SK-N-SH (cell line): Measurements from ENCODE around the gene RAD23B. TPM values are rescaled to one million over a fixed set of nuclear protein-coding genes. Genes with fewer than 3 reads are reported as not detected.

ENCODE experiments used
- CTCF ChIA-PET: fragments of 300-600, 350-600 bp; formaldehyde crosslinking; extraction: SDS; loops from one replicate; lab custom pipeline; 2021; lab: Yijun Ruan, JAX
- POLR2A ChIA-PET: fragments of 350-600 bp; sonication (Branson Sonifier 250); formaldehyde crosslinking; extraction: SDS; loops from one replicate; lab custom pipeline; 2020; ENCODE audit warnings: antibody characterized with exemption, inconsistent platforms; lab: Yijun Ruan, JAX
- DNase-seq: peaks from one replicate; pipeline ENCODE4 v3.0.0; 2012
- H2AFZ ChIP-seq: fragments of 200-600 bp; sonication (generic); 2 replicates; pipeline ENCODE4 v1.8.1; 2016; ENCODE audit warnings: antibody characterized with exemption, mild to moderate bottlenecking, low read depth
- H3F3A ChIP-seq: fragments of 200-600 bp; sonication (generic); replicated peaks from 2 replicates; pipeline ENCODE3; 2016; ENCODE audit warnings: antibody characterized with exemption, mild to moderate bottlenecking; ENCODE audit not compliant: insufficient read depth
- H3K27ac ChIP-seq, 2 experiments: fragments of 200-500 bp in 1 of 2; fragments of 200-600 bp in 1 of 2; sonication (Bioruptor generic) in 1 of 2; sonication (generic), shearing (Covaris generic) in 1 of 2; 2 replicates each; pipeline versions ENCODE4 v1.5.1 to v1.6.1; 2014 to 2016; ENCODE audit warnings: low read depth in 2 of 2, inconsistent platforms in 1 of 2, low read length in 1 of 2, mild to moderate bottlenecking in 1 of 2, mixed read lengths in 1 of 2
- H3K27me3 ChIP-seq: fragments of 200-600 bp; sonication (generic), shearing (Covaris generic); 2 replicates; pipeline ENCODE4 v1.6.1; 2016; ENCODE audit warnings: mixed run types; ENCODE audit not compliant: insufficient read depth
- H3K36me3 ChIP-seq, 2 experiments: fragments of 200-500 bp in 1 of 2; fragments of 200-600 bp in 1 of 2; sonication (Bioruptor generic) in 1 of 2; sonication (generic) in 1 of 2; replicated peaks in 1 of 2; 2 replicates each; pipeline versions ENCODE3 to v1.5.1; 2014 to 2016; ENCODE audit warnings: low read length in 1 of 2, mild to moderate bottlenecking in 1 of 2; ENCODE audit not compliant: insufficient read depth in 2 of 2, control insufficient read depth in 1 of 2
- H3K4me1 ChIP-seq, 2 experiments: fragments of 200-500 bp in 1 of 2; fragments of 200-600 bp in 1 of 2; sonication (Bioruptor generic) in 1 of 2; sonication (generic), shearing (Covaris generic) in 1 of 2; 2 replicates each; pipeline versions ENCODE4 v1.5.1 to v1.6.1; 2014 to 2016; ENCODE audit warnings: low read depth in 1 of 2, low read length in 1 of 2, mixed run types in 1 of 2; ENCODE audit not compliant: insufficient read depth in 2 of 2, control insufficient read depth in 1 of 2
- H3K4me2 ChIP-seq: fragments of 200-600 bp; sonication (generic), shearing (Covaris generic); 2 replicates; pipeline ENCODE4 v1.6.1; 2017; ENCODE audit warnings: mixed run types
- H3K4me3 ChIP-seq, 2 experiments: fragments of 200-500 bp in 1 of 2; fragments of 200-600 bp in 1 of 2; sonication (Bioruptor generic) in 1 of 2; sonication (generic), shearing (Covaris generic) in 1 of 2; 2 replicates each; pipeline versions ENCODE4 v1.5.1 to v1.8.1; 2014 to 2016; ENCODE audit warnings: low read depth in 2 of 2, inconsistent platforms in 1 of 2, low read length in 1 of 2, mild to moderate bottlenecking in 1 of 2, mixed read lengths in 1 of 2, moderate library complexity in 1 of 2
- H3K79me2 ChIP-seq: fragments of 200-600 bp; sonication (generic); 2 replicates; pipeline ENCODE4 v1.8.1; 2017; ENCODE audit warnings: mild to moderate bottlenecking; ENCODE audit not compliant: insufficient read depth
- H3K9ac ChIP-seq: fragments of 200-600 bp; sonication (generic); 2 replicates; pipeline ENCODE4 v1.6.1; 2017; ENCODE audit warnings: mixed run types
- H3K9me2 ChIP-seq: fragments of 200-600 bp; sonication (generic); 2 replicates; pipeline ENCODE4 v1.6.1; 2017; ENCODE audit warnings: mixed run types
- H3K9me3 ChIP-seq: fragments of 200-600 bp; sonication (generic); 2 replicates; pipeline ENCODE4 v1.6.1; 2017; ENCODE audit warnings: mixed run types, mild to moderate bottlenecking, moderate library complexity
- H4K20me1 ChIP-seq: fragments of 200-600 bp; sonication (generic); 2 replicates; pipeline ENCODE4 v1.6.1; 2017; ENCODE audit warnings: mild to moderate bottlenecking, mixed run types; ENCODE audit not compliant: insufficient read depth
- ELF1 ChIP-seq: IDR thresholded peaks from 2 replicates; pipeline ENCODE4 v1.4.0; 2012
- EP300 ChIP-seq, 2 experiments: IDR thresholded peaks; 2 replicates each; pipeline versions ENCODE4 v1.4.0 to v1.6.1; 2012; ENCODE audit warnings: borderline replicate concordance in 1 of 2, low read depth in 1 of 2, low read length in 1 of 2
- EZH2phosphoT487 ChIP-seq: fragments of 200-600 bp; sonication (generic); IDR thresholded peaks from 2 replicates; pipeline ENCODE4 v1.6.1; 2017; ENCODE audit warnings: low read depth, mixed run types, mild to moderate bottlenecking, antibody characterized with exemption, moderate library complexity, borderline replicate concordance
- FOSL2 ChIP-seq: IDR thresholded peaks from 2 replicates; pipeline ENCODE4 v1.4.0; 2012; ENCODE audit warnings: low read depth, mild to moderate bottlenecking, moderate library complexity, borderline replicate concordance
- GABPA ChIP-seq: IDR thresholded peaks from 2 replicates; pipeline ENCODE4 v1.4.0; 2012; ENCODE audit warnings: low read depth, mild to moderate bottlenecking
- IRF3 ChIP-seq: fragments of 150-350 bp; IDR thresholded peaks from 2 replicates; pipeline ENCODE4 v1.6.1; 2016; ENCODE audit warnings: mild to moderate bottlenecking, low read depth, low read length
- JUND ChIP-seq: IDR thresholded peaks from 2 replicates; pipeline ENCODE4 v1.4.0; 2012
- MAX ChIP-seq: IDR thresholded peaks from 2 replicates; pipeline ENCODE4 v1.4.0; 2012; ENCODE audit warnings: low read depth
- MEF2A ChIP-seq: IDR thresholded peaks from 2 replicates; pipeline ENCODE4 v1.4.0; 2012; ENCODE audit warnings: low read depth, borderline replicate concordance
- MXI1 ChIP-seq: IDR thresholded peaks from 2 replicates; pipeline ENCODE4 v1.6.1; 2012; ENCODE audit warnings: mild to moderate bottlenecking, low read depth, low read length, improper control_type of control experiment
- POLR2AphosphoS5 ChIP-seq: IDR thresholded peaks from 2 replicates; pipeline ENCODE4 v1.6.1; 2012; ENCODE audit warnings: low read depth, low read length
- RAD21 ChIP-seq: IDR thresholded peaks from 2 replicates; pipeline ENCODE4 v1.6.1; 2012; ENCODE audit warnings: mild to moderate bottlenecking, low read length
- REST ChIP-seq: IDR thresholded peaks from 2 replicates; pipeline ENCODE4 v1.6.1; 2012; ENCODE audit warnings: mild to moderate bottlenecking, low read depth, low read length, moderate library complexity
- RFX5 ChIP-seq: IDR thresholded peaks from 2 replicates; pipeline ENCODE4 v1.6.1; 2012; ENCODE audit warnings: mild to moderate bottlenecking, improper control_type of control experiment, low read length
- SMC3 ChIP-seq: IDR thresholded peaks from 2 replicates; pipeline ENCODE4 v1.6.1; 2012; ENCODE audit warnings: low read depth, low read length, improper control_type of control experiment
- TCF12 ChIP-seq: IDR thresholded peaks from 2 replicates; pipeline ENCODE4 v1.4.0; 2012
- TEAD4 ChIP-seq: IDR thresholded peaks from 2 replicates; pipeline ENCODE4 v1.4.0; 2012; ENCODE audit warnings: mild to moderate bottlenecking, borderline replicate concordance; ENCODE audit not compliant: insufficient read depth
- USF2 ChIP-seq: fragments of 150-350 bp; IDR thresholded peaks from 2 replicates; pipeline ENCODE4 v1.6.1; 2017; ENCODE audit warnings: antibody characterized with exemption, low read length, low read depth, borderline replicate concordance
- YY1 ChIP-seq: IDR thresholded peaks from 2 replicates; pipeline ENCODE4 v1.4.0; 2012; ENCODE audit warnings: low read depth, mild to moderate bottlenecking
- ZBTB33 ChIP-seq: IDR thresholded peaks from 2 replicates; pipeline ENCODE4 v1.4.0; 2012; ENCODE audit warnings: low read depth, borderline replicate concordance
- WGBS: methylation state at CpG from one replicate; pipeline ENCODE4 v1.1.6; 2017; ENCODE audit warnings: low lambda C conversion rate; 5-methylcytosine and 5-hydroxymethylcytosine counted together
- polyA plus RNA-seq, 3 experiments: library from polyadenylated mRNA; depleted of rRNA; stranded (reverse); fragments of >200 nt; gene quantifications; 2 replicates each; pipeline ENCODE4 v1.2.3, GENCODE V29; 2012

The RAD23B gene
- polyA plus RNA-seq, 1 of the 3 experiments (the other 2 are of a cell fraction): 62.9 TPM

- 63% methylated on average over 2 of the region's 2 CpGs for WGBS
- Histone ChIP-seq H3F3A (no peaks in the 10 kb centered on the region), H3K9ac (no peak overlapping the region), H3K9me3 (no peaks in the 10 kb centered on the region), H3K27me3 (no peaks in the 10 kb centered on the region; the same call in 1 of the 2 replicates), H3K9me2 (no peaks in the 10 kb centered on the region), H3K36me3 (no peaks in the 10 kb centered on the region), H3K4me2 (no peak overlapping the region), H3K27ac (no peak overlapping the region), H4K20me1 (no peaks in the 10 kb centered on the region), H3K79me2 (no peaks in the 10 kb centered on the region), H3K4me3 (no peak overlapping the region), H2AFZ (no peak overlapping the region), H3K4me1 (no peaks in the 10 kb centered on the region)
- TF ChIP-seq FOSL2: no peak
- no peak for TF ChIP-seq POLR2AphosphoS5
- TF ChIP-seq GABPA: no peak
- no peak for TF ChIP-seq ZBTB33
- no peak for TF ChIP-seq EP300 (IDR thresholded peaks at IDR 0.05; ENCODE audit: borderline replicate concordance in 1 of 2, low read depth in 1 of 2, low read length in 1 of 2)
- no peak for TF ChIP-seq YY1
- no peak for TF ChIP-seq MAX
- no peak for TF ChIP-seq EZH2phosphoT487
- TF ChIP-seq USF2: no peak
- no peak for TF ChIP-seq TEAD4
- TF ChIP-seq SMC3: no peak
- TF ChIP-seq JUND: no peak
- TF ChIP-seq ELF1: no peak
- TF ChIP-seq RAD21: no peak
- TF ChIP-seq MEF2A: no peak
- TF ChIP-seq TCF12: no peak
- no peak for TF ChIP-seq RFX5
- TF ChIP-seq IRF3: no peak
- no peak for TF ChIP-seq MXI1
- no peak for TF ChIP-seq REST
- DNase-seq: no peak
- POLR2A ChIA-PET: no interaction called here
- CTCF ChIA-PET: no interaction called here
Observed at GRCh38 chr9:107373809-107374208, 90.7 kb downstream of the RAD23B start.
